H9 (cell line): ENCODE measurements around the gene SLC1A4. TPM values are rescaled to one million over a fixed set of nuclear protein-coding genes. Genes with fewer than 3 reads are reported as not detected.

Experiments used
- DNase-seq: peaks from one replicate; pipeline ENCODE4 v3.0.0-alpha.2; 2017
- H2AFZ ChIP-seq: one replicate; pipeline ENCODE4 v1.6.1; 2013; ENCODE audit warnings: mild to moderate bottlenecking, low read length, control low read depth, moderate library complexity
- H2AK5ac ChIP-seq: 2 replicates; pipeline ENCODE4 v1.6.1; 2013; ENCODE audit warnings: low read length, control low read depth, mixed read lengths; ENCODE audit not compliant: insufficient read length
- H2BK120ac ChIP-seq: one replicate; pipeline ENCODE4 v1.6.1; 2013; ENCODE audit warnings: low read depth, mild to moderate bottlenecking, low read length, control low read depth, inconsistent platforms; ENCODE audit not compliant: poor library complexity, severe bottlenecking
- H2BK12ac ChIP-seq: 2 replicates; pipeline ENCODE4 v1.6.1; 2013; ENCODE audit warnings: low read length, control low read depth, mixed read lengths, low read depth; ENCODE audit not compliant: insufficient read length
- H2BK15ac ChIP-seq: 2 replicates; pipeline ENCODE4 v1.6.1; 2013; ENCODE audit warnings: low read depth, low read length, control low read depth
- H2BK20ac ChIP-seq: one replicate; pipeline ENCODE4 v1.6.1; 2013; ENCODE audit warnings: low read depth, mild to moderate bottlenecking, low read length, control low read depth, inconsistent platforms; ENCODE audit not compliant: poor library complexity, severe bottlenecking
- H2BK5ac ChIP-seq: 2 replicates; pipeline ENCODE4 v1.6.1; 2013; ENCODE audit warnings: low read length, control low read depth, mixed read lengths; ENCODE audit not compliant: insufficient read length
- H3K14ac ChIP-seq: 2 replicates; pipeline ENCODE4 v1.6.1; 2013; ENCODE audit warnings: low read length, control low read depth; ENCODE audit not compliant: insufficient read depth
- H3K18ac ChIP-seq: 2 replicates; pipeline ENCODE4 v1.6.1; 2013; ENCODE audit warnings: low read depth, mild to moderate bottlenecking, mixed read lengths, low read length, control low read depth; ENCODE audit not compliant: insufficient read length
- H3K23ac ChIP-seq: 2 replicates; pipeline ENCODE4 v1.6.1; 2013; ENCODE audit warnings: low read length, control low read depth, mixed read lengths, low read depth; ENCODE audit not compliant: insufficient read length
- H3K23me2 ChIP-seq: 2 replicates; pipeline ENCODE4 v1.6.1; 2013; ENCODE audit warnings: low read depth, mild to moderate bottlenecking, mixed read lengths, low read length, control low read depth; ENCODE audit not compliant: insufficient read length, poor library complexity, severe bottlenecking
- H3K27ac ChIP-seq: 2 replicates; pipeline ENCODE4 v1.5.1; 2013; ENCODE audit warnings: low read length, control low read depth, mixed read lengths, low read depth; ENCODE audit not compliant: insufficient read length
- H3K27me3 ChIP-seq: 2 replicates; pipeline ENCODE4 v1.6.1; 2013; ENCODE audit warnings: low read length, control low read depth, inconsistent platforms; ENCODE audit not compliant: insufficient read depth
- H3K4ac ChIP-seq: 2 replicates; pipeline ENCODE4 v1.6.1; 2013; ENCODE audit warnings: low read depth, mild to moderate bottlenecking, control low read depth, inconsistent platforms, low read length, moderate library complexity
- H3K4me1 ChIP-seq: 2 replicates; pipeline ENCODE4 v1.6.1; 2013; ENCODE audit warnings: low read length, control low read depth, inconsistent platforms; ENCODE audit not compliant: insufficient read depth
- H3K4me2 ChIP-seq: 2 replicates; pipeline ENCODE4 v1.6.1; 2013; ENCODE audit warnings: low read length, control low read depth, mixed read lengths; ENCODE audit not compliant: insufficient read length, insufficient read depth
- H3K56ac ChIP-seq: 2 replicates; pipeline ENCODE4 v1.6.1; 2013; ENCODE audit warnings: low read depth, mild to moderate bottlenecking, mixed read lengths, low read length, control low read depth; ENCODE audit not compliant: insufficient read length
- H3K79me1 ChIP-seq: 2 replicates; pipeline ENCODE4 v1.6.1; 2013; ENCODE audit warnings: low read depth, mild to moderate bottlenecking, moderate library complexity, low read length, control low read depth, inconsistent platforms; ENCODE audit not compliant: insufficient read depth, poor library complexity, severe bottlenecking
- H3K79me2 ChIP-seq: 2 replicates; pipeline ENCODE4 v1.6.1; 2013; ENCODE audit warnings: low read length, control low read depth, inconsistent platforms; ENCODE audit not compliant: insufficient read depth
- H3K9ac ChIP-seq: 2 replicates; pipeline ENCODE4 v1.6.1; 2013; ENCODE audit warnings: low read length, control low read depth, mixed read lengths; ENCODE audit not compliant: insufficient read length; ENCODE audit errors: extremely low read depth
- H3K9me3 ChIP-seq: one replicate; pipeline ENCODE4 v1.6.1; 2013; ENCODE audit warnings: low read depth, low read length, inconsistent platforms; ENCODE audit not compliant: control insufficient read depth
- H3T11ph ChIP-seq: one replicate; pipeline ENCODE4 v1.6.1; 2013; ENCODE audit warnings: mild to moderate bottlenecking, low read length, control low read depth, inconsistent platforms
- H4K20me1 ChIP-seq: one replicate; pipeline ENCODE4 v1.6.1; 2013; ENCODE audit not compliant: control insufficient read depth, insufficient read length, insufficient read depth
- H4K5ac ChIP-seq: 2 replicates; pipeline ENCODE4 v1.6.1; 2013; ENCODE audit warnings: low read depth, mild to moderate bottlenecking, mixed read lengths, low read length, control low read depth; ENCODE audit not compliant: insufficient read length
- H4K8ac ChIP-seq: replicated peaks from 2 replicates; pipeline ENCODE4 v1.6.1; 2013; ENCODE audit warnings: low read length, control low read depth, mixed read lengths, low read depth; ENCODE audit not compliant: insufficient read length
- H4K91ac ChIP-seq: 2 replicates; pipeline ENCODE4 v1.6.1; 2013; ENCODE audit warnings: low read depth, mild to moderate bottlenecking, moderate library complexity, mixed read lengths, low read length, control low read depth; ENCODE audit not compliant: insufficient read length
- H3K27ac Mint-ChIP-seq, 3 experiments: 2 replicates in 2 of 3; 3 replicates in 1 of 3; pipeline ENCODE4 v1.8.0; 2020 to 2021; ENCODE audit warnings: mixed read lengths in 3 of 3, mild to moderate bottlenecking in 1 of 3, moderate library complexity in 1 of 3
- H3K27me3 Mint-ChIP-seq: 2 replicates; pipeline ENCODE4 v1.8.0; 2021; ENCODE audit warnings: low read depth, mild to moderate bottlenecking, moderate library complexity, mixed read lengths
- H3K36me3 Mint-ChIP-seq, 3 experiments: 2 replicates in 2 of 3; 3 replicates in 1 of 3; pipeline ENCODE4 v1.8.0; 2020 to 2021; ENCODE audit warnings: low read depth in 3 of 3, mixed read lengths in 3 of 3; ENCODE audit not compliant: insufficient read depth in 1 of 3
- H3K4me1 Mint-ChIP-seq, 2 experiments: 2 replicates each; pipeline ENCODE4 v1.8.0; 2020; ENCODE audit warnings: mixed read lengths in 2 of 2
- H3K4me3 Mint-ChIP-seq, 2 experiments: 2 replicates in 1 of 2; 3 replicates in 1 of 2; pipeline ENCODE4 v1.8.0; 2020 to 2021; ENCODE audit warnings: mild to moderate bottlenecking in 2 of 2, mixed read lengths in 2 of 2, moderate library complexity in 1 of 2
- H3K9me3 Mint-ChIP-seq, 2 experiments: 2 replicates in 1 of 2; 3 replicates in 1 of 2; pipeline ENCODE4 v1.8.0; 2020; ENCODE audit warnings: mild to moderate bottlenecking in 2 of 2, mixed read lengths in 2 of 2, moderate library complexity in 1 of 2
- WGBS: extraction: QIAGEN DNeasy Blood & Tissue Kit; methylation state at CpG from one replicate; pipeline ENCODE4 v1.1.7; 2013; ENCODE audit warnings: missing lambda C conversion rate, low lambda C conversion rate, mixed read lengths; ENCODE audit not compliant: insufficient read length; ENCODE audit errors: extremely low coverage; 5-methylcytosine and 5-hydroxymethylcytosine counted together
- total RNA-seq: library from RNA; stranded (reverse); gene quantifications from 2 replicates; pipeline ENCODE4 v1.2.1, GENCODE V29; 2021
- TF ChIP-seq, protein P1 (sequence below): fragments of 200-600 bp; sonication (generic); conservative IDR thresholded peaks from 3 replicates; pipeline ENCODE4 v1.8.0; 2021; ENCODE audit warnings: antibody characterized with exemption, mild to moderate bottlenecking

The SLC1A4 gene
- total RNA-seq, 1 experiment from 2014 or later, result 1.9 TPM

DNA sequence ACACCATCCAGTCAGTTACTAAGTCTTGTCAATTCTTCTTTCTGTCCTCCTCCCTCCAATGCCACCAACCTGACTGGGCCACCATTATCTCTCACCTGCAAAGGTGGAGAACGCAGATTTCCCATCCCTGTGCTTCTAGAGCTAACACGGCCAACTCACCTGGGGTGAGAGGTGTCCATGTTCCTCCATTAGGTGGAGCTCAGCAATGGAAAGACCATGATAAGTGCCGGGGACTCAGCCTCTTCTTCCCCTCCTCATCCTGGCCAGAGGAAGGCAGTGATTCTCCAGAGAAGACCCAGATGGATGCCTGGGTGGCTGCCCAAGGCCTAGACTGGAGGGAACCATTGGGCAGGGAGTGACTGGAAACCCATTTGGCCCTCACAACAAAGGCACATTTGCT, 48.1 kb upstream of the SLC1A4 start:
- Histone ChIP-seq H2BK120ac (no peak overlapping the region), H3K56ac (no peak overlapping the region), H3K79me2 (no peaks in the 10 kb centered on the region), H3K4ac (no peak overlapping the region), H4K20me1 (no peaks in the 10 kb centered on the region), H3K9ac (no peak overlapping the region), H4K8ac (no peak overlapping the region), H3K4me1 (no peaks in the 10 kb centered on the region; the same call in 1 of the 2 replicates), H4K5ac (no peak overlapping the region), H3K18ac (no peak overlapping the region), H3K79me1 (no peaks in the 10 kb centered on the region), H2BK20ac (no peak overlapping the region), H4K91ac (no peak overlapping the region), H2BK15ac (no peak overlapping the region), H2AK5ac (no peak overlapping the region), H3K23ac (no peak overlapping the region), H3K9me3 (no peaks in the 10 kb centered on the region), H3T11ph (no peak overlapping the region), H2BK5ac (no peak overlapping the region), H2BK12ac (no peak overlapping the region), H3K27ac (no peak overlapping the region), H3K14ac (no peak overlapping the region), H2AFZ (no peak overlapping the region), H3K27me3 (no peaks in the 10 kb centered on the region), H3K23me2 (no peaks in the 10 kb centered on the region), H3K4me2 (no peak overlapping the region)
- Mint-ChIP-seq H3K4me3 (no peak overlapping the region), H3K36me3 (peaks cover 0 to 1% (median under 1%) of the 10 kb centered on the region in 3 experiments; a peak in 3 of 7 replicates), H3K9me3 (no peaks in the 10 kb centered on the region; a peak in 1 of 5 replicates), H3K27ac (no peak overlapping the region), H3K4me1 (peaks cover 15 to 16% of the 10 kb centered on the region in 2 experiments), H3K27me3 (no peaks in the 10 kb centered on the region; the same call in none of the 2 replicates)
- DNase-seq, result no peak
- TF ChIP-seq, protein P1, sequence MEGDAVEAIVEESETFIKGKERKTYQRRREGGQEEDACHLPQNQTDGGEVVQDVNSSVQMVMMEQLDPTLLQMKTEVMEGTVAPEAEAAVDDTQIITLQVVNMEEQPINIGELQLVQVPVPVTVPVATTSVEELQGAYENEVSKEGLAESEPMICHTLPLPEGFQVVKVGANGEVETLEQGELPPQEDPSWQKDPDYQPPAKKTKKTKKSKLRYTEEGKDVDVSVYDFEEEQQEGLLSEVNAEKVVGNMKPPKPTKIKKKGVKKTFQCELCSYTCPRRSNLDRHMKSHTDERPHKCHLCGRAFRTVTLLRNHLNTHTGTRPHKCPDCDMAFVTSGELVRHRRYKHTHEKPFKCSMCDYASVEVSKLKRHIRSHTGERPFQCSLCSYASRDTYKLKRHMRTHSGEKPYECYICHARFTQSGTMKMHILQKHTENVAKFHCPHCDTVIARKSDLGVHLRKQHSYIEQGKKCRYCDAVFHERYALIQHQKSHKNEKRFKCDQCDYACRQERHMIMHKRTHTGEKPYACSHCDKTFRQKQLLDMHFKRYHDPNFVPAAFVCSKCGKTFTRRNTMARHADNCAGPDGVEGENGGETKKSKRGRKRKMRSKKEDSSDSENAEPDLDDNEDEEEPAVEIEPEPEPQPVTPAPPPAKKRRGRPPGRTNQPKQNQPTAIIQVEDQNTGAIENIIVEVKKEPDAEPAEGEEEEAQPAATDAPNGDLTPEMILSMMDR, result no peak
- no CpG with 5 or more reads among the region's 3 CpGs for WGBS
